ENCODE data around the gene TBC1D5.
"Not testable (repeated sequence)": the region's sequence is repeated elsewhere in the genome, so short reads cannot be mapped to it uniquely, and the experiment has no call there.

TBC1D5 gene

DNA sequence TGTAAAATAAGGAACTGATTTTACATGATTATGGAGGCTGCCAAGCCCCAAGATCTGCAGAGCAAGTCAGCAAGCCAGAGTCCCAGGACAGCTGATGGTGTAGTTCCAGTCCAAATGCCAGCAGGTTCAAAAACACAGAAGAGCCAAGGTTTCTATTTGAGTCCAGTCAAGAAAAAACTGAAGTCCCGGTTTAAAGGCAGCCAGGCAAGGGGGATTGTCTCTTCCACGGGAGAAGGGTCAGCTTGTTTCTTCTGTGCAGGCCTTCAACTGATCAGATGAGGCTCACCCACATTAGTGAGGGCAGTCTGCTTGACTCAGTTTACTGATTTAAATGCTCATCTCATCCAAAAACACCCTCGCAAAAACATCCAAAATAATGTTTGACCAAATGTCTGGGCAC lies 611.5 kb downstream of the TBC1D5 start:
- Histone ChIP-seq H4K91ac (ENCODE audit: low read length) (no peak overlapping the region), H2BK15ac (ENCODE audit: low read depth, poor library complexity, severe bottlenecking) (no peak overlapping the region), H2BK5ac (ENCODE audit: low read depth, low read length, poor library complexity, severe bottlenecking) (no peak overlapping the region), H3K4me1 (ENCODE audit: control insufficient read depth, insufficient read depth, low read depth, low read length) (peaks cover under 1% of the 10 kb centered on the region), H3K18ac (ENCODE audit: low read depth in 1 of 2, low read length in 2 of 2) (no peak overlapping the region), H4K8ac (ENCODE audit: low read length) (no peak overlapping the region), H3K9ac (ENCODE audit: low read length) (no peak overlapping the region), H2AFZ (ENCODE audit: low read depth, low read length) (no peak overlapping the region), H3K4me3 (ENCODE audit: insufficient read depth in 1 of 2, low read depth in 1 of 2, low read length in 2 of 2) (no peak overlapping the region), H2AK5ac (ENCODE audit: low read length, severe bottlenecking) (no peak overlapping the region), H2BK120ac (ENCODE audit: low read depth, low read length) (no peak overlapping the region), H3K23ac (ENCODE audit: low read length in 2 of 2) (no peak overlapping the region), H3K36me3 (ENCODE audit: control insufficient read depth in 1 of 2, insufficient read depth in 2 of 2, low read depth in 1 of 2, low read length in 2 of 2) (no peaks in the 10 kb centered on the region), H3K4me2 (ENCODE audit: low read length, poor library complexity, severe bottlenecking) (no peak overlapping the region), H2BK12ac (ENCODE audit: low read length in 2 of 2) (no peak overlapping the region), H3K27ac (ENCODE audit: low read length, poor library complexity, severe bottlenecking) (no peak overlapping the region), H3K9me3 (ENCODE audit: control insufficient read depth, low read length) (peaks cover 3% of the 10 kb centered on the region), H3K79me1 (replicated peaks; ENCODE audit: low read length, poor library complexity, severe bottlenecking) (no peaks in the 10 kb centered on the region), H3K14ac (ENCODE audit: low read length in 2 of 2) (no peak overlapping the region), H3K27me3 (ENCODE audit: control insufficient read depth in 1 of 2, insufficient read depth in 1 of 2, low read length in 2 of 2) (no peaks in the 10 kb centered on the region), H3K4ac (ENCODE audit: low read depth in 1 of 2, low read length in 2 of 2) (no peak overlapping the region)
- 90% methylated on average over 3 of the region's 3 CpGs for WGBS
- no peak for DNase-seq

DNA sequence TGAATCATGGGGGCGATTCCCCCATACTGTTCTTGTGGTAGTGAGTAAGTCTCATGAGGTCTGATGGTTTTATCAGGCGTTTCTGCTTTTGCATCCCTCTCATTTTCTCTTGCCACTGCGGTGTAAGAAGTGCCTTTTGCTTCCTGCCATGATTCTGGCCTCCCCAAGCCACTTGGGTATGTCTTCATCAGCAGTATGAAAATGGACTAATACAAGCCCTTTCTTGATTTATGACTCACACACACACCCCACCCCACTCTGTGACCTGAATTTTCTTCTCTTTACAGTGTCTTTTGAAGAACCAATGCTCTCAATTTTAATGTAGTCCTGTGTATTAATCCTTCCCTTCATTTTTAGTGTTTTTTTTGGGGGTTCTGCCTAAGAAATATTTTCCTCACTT lies 612.9 kb downstream of the TBC1D5 start:
- no peak overlapping the region for H4K8ac ChIP-seq (ENCODE audit: low read length)
- no peak overlapping the region for H3K4ac ChIP-seq (ENCODE audit: low read depth in 1 of 2, low read length in 2 of 2)
- no peak overlapping the region for H3K23ac ChIP-seq (ENCODE audit: low read length in 2 of 2)
- no peak overlapping the region for H2AK5ac ChIP-seq (ENCODE audit: low read length, severe bottlenecking)
- no peaks in the 10 kb centered on the region for H3K9me3 ChIP-seq (ENCODE audit: control insufficient read depth, low read length)
- H2BK15ac ChIP-seq (ENCODE audit: low read depth, poor library complexity, severe bottlenecking): no peak overlapping the region
- no peaks in the 10 kb centered on the region for H3K36me3 ChIP-seq (ENCODE audit: control insufficient read depth in 1 of 2, insufficient read depth in 2 of 2, low read depth in 1 of 2, low read length in 2 of 2)
- no peak for DNase-seq
- WGBS: 64% methylated on average over 3 of the region's 3 CpGs
- H3K27ac ChIP-seq (ENCODE audit: low read length, poor library complexity, severe bottlenecking): no peak overlapping the region
- H2AFZ ChIP-seq (ENCODE audit: low read depth, low read length): no peak overlapping the region
- no peak overlapping the region for H4K91ac ChIP-seq (ENCODE audit: low read length)
- H2BK120ac ChIP-seq (ENCODE audit: low read depth, low read length): no peak overlapping the region
- H3K4me1 ChIP-seq (ENCODE audit: control insufficient read depth, insufficient read depth, low read depth, low read length): no peaks in the 10 kb centered on the region
- no peak overlapping the region for H2BK12ac ChIP-seq (ENCODE audit: low read length in 2 of 2)
- no peak overlapping the region for H3K18ac ChIP-seq (ENCODE audit: low read depth in 1 of 2, low read length in 2 of 2)
- H3K27me3 ChIP-seq (ENCODE audit: control insufficient read depth in 1 of 2, insufficient read depth in 1 of 2, low read length in 2 of 2): no peaks in the 10 kb centered on the region
- H3K14ac ChIP-seq (ENCODE audit: low read length in 2 of 2): no peak overlapping the region
- H3K79me1 ChIP-seq (replicated peaks; ENCODE audit: low read length, poor library complexity, severe bottlenecking): no peaks in the 10 kb centered on the region
- no peak overlapping the region for H3K4me3 ChIP-seq (ENCODE audit: insufficient read depth in 1 of 2, low read depth in 1 of 2, low read length in 2 of 2)
- H3K9ac ChIP-seq (ENCODE audit: low read length): no peak overlapping the region
- H3K4me2 ChIP-seq (ENCODE audit: low read length, poor library complexity, severe bottlenecking): no peak overlapping the region
- H2BK5ac ChIP-seq (ENCODE audit: low read depth, low read length, poor library complexity, severe bottlenecking): no peak overlapping the region

DNA sequence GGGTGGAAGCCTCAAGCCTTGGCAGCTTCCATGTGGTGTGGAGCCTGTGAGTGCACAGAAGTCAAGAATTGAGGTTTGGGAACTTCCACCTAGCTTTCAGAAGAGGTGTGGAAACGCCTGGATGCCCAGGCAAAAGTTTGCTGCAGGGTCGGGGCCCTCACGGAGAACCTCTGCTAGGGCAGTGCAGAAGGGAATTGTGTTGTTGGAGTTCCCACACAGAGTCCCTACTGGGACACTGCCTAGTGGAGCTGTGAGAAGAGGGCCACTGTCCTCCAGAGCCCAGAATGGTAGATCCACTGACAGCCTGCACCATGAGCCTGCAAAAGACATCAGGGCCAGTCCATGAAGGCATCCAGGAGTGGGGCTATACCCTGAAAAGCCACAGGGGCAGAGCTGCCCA lies 613.8 kb downstream of the TBC1D5 start:
- H3K27me3 ChIP-seq (ENCODE audit: control insufficient read depth in 1 of 2, insufficient read depth in 1 of 2, low read length in 2 of 2); H3K9ac ChIP-seq (ENCODE audit: low read length); H3K14ac ChIP-seq (ENCODE audit: low read length in 2 of 2); H3K27ac ChIP-seq (ENCODE audit: low read length, poor library complexity, severe bottlenecking); H2AK5ac ChIP-seq (ENCODE audit: low read length, severe bottlenecking); H3K4me3 ChIP-seq (ENCODE audit: insufficient read depth in 1 of 2, low read depth in 1 of 2, low read length in 2 of 2); H2BK12ac ChIP-seq (ENCODE audit: low read length in 2 of 2); H3K4me1 ChIP-seq (ENCODE audit: control insufficient read depth, insufficient read depth, low read depth, low read length); H3K18ac ChIP-seq (ENCODE audit: low read depth in 1 of 2, low read length in 2 of 2); H4K8ac ChIP-seq (ENCODE audit: low read length); H2AFZ ChIP-seq (ENCODE audit: low read depth, low read length); H3K4me2 ChIP-seq (ENCODE audit: low read length, poor library complexity, severe bottlenecking); H2BK120ac ChIP-seq (ENCODE audit: low read depth, low read length); H3K4ac ChIP-seq (ENCODE audit: low read depth in 1 of 2, low read length in 2 of 2); H3K79me1 ChIP-seq (replicated peaks; ENCODE audit: low read length, poor library complexity, severe bottlenecking); H2BK15ac ChIP-seq (ENCODE audit: low read depth, poor library complexity, severe bottlenecking); H3K36me3 ChIP-seq (ENCODE audit: control insufficient read depth in 1 of 2, insufficient read depth in 2 of 2, low read depth in 1 of 2, low read length in 2 of 2); H4K91ac ChIP-seq (ENCODE audit: low read length); H3K9me3 ChIP-seq (ENCODE audit: control insufficient read depth, low read length); H2BK5ac ChIP-seq (ENCODE audit: low read depth, low read length, poor library complexity, severe bottlenecking); DNase-seq; H3K23ac ChIP-seq (ENCODE audit: low read length in 2 of 2): not testable (repeated sequence)
- 69% methylated on average over 3 of the region's 3 CpGs for WGBS

GRCh38 chr3:17125738-17126442 lies 616.5 kb downstream of the TBC1D5 start:
- no peak overlapping the region for H3K27ac ChIP-seq (ENCODE audit: low read length, poor library complexity, severe bottlenecking)
- DNase-seq: no peak
- H3K14ac ChIP-seq (ENCODE audit: low read length in 2 of 2): no peak overlapping the region
- H3K4ac ChIP-seq (ENCODE audit: low read depth in 1 of 2, low read length in 2 of 2): no peak overlapping the region
- no peak overlapping the region for H3K9ac ChIP-seq (ENCODE audit: low read length)
- H4K8ac ChIP-seq (ENCODE audit: low read length): no peak overlapping the region
- no peak overlapping the region for H2BK15ac ChIP-seq (ENCODE audit: low read depth, poor library complexity, severe bottlenecking)
- no peak overlapping the region for H3K23ac ChIP-seq (ENCODE audit: low read length in 2 of 2)
- H4K91ac ChIP-seq (ENCODE audit: low read length): no peak overlapping the region
- no peak overlapping the region for H3K18ac ChIP-seq (ENCODE audit: low read depth in 1 of 2, low read length in 2 of 2)
- no peak overlapping the region for H2BK120ac ChIP-seq (ENCODE audit: low read depth, low read length)
- 36% methylated on average over 1 of the region's 2 CpGs for WGBS
- no peak overlapping the region for H3K4me2 ChIP-seq (ENCODE audit: low read length, poor library complexity, severe bottlenecking)
- no peaks in the 10 kb centered on the region for H3K27me3 ChIP-seq (ENCODE audit: control insufficient read depth in 1 of 2, insufficient read depth in 1 of 2, low read length in 2 of 2)
- no peak overlapping the region for H2AK5ac ChIP-seq (ENCODE audit: low read length, severe bottlenecking)
- peaks cover 11% of the 10 kb centered on the region for H3K9me3 ChIP-seq (ENCODE audit: control insufficient read depth, low read length)
- H3K36me3 ChIP-seq (ENCODE audit: control insufficient read depth in 1 of 2, insufficient read depth in 2 of 2, low read depth in 1 of 2, low read length in 2 of 2): no peaks in the 10 kb centered on the region
- H3K4me1 ChIP-seq (ENCODE audit: control insufficient read depth, insufficient read depth, low read depth, low read length): no peaks in the 10 kb centered on the region
- no peaks in the 10 kb centered on the region for H3K79me1 ChIP-seq (replicated peaks; ENCODE audit: low read length, poor library complexity, severe bottlenecking)
- H2BK5ac ChIP-seq (ENCODE audit: low read depth, low read length, poor library complexity, severe bottlenecking): no peak overlapping the region
- H3K4me3 ChIP-seq (ENCODE audit: insufficient read depth in 1 of 2, low read depth in 1 of 2, low read length in 2 of 2): no peak overlapping the region
- no peak overlapping the region for H2AFZ ChIP-seq (ENCODE audit: low read depth, low read length)
- no peak overlapping the region for H2BK12ac ChIP-seq (ENCODE audit: low read length in 2 of 2)

Data from mesenchymal stem cell (in vitro differentiated cells and primary cell).